IMR-90 (cell line): Measurements from ENCODE around the gene DGKE.

Experiments used
- BHLHE40 ChIP-seq: fragments of 150-350 bp; IDR thresholded peaks from 2 replicates; pipeline ENCODE4 v1.6.1; 2016; ENCODE audit warnings: mild to moderate bottlenecking, low read depth, low read length
- CEBPB ChIP-seq: IDR thresholded peaks from 2 replicates; pipeline ENCODE4 v1.6.1; 2012; ENCODE audit warnings: low read depth, low read length, improper control_type of control experiment
- MAFK ChIP-seq: IDR thresholded peaks from 2 replicates; pipeline ENCODE4 v1.6.1; 2012; ENCODE audit warnings: low read depth, low read length, improper control_type of control experiment
- MXI1 ChIP-seq: IDR thresholded peaks from 2 replicates; pipeline ENCODE4 v1.6.1; 2012; ENCODE audit warnings: low read depth, mild to moderate bottlenecking, low read length, moderate library complexity, borderline replicate concordance
- POLR2A ChIP-seq: IDR thresholded peaks from 2 replicates; pipeline ENCODE4 v1.6.1; 2012; ENCODE audit warnings: mild to moderate bottlenecking, low read depth, low read length
- RAD21 ChIP-seq: IDR thresholded peaks from 2 replicates; pipeline ENCODE4 v1.6.1; 2012; ENCODE audit warnings: low read length, improper control_type of control experiment
- RCOR1 ChIP-seq: IDR thresholded peaks from 2 replicates; pipeline ENCODE4 v1.6.1; 2012; ENCODE audit warnings: mild to moderate bottlenecking, low read length, improper control_type of control experiment; ENCODE audit not compliant: insufficient replicate concordance
- RFX5 ChIP-seq: IDR thresholded peaks from 2 replicates; pipeline ENCODE4 v1.8.0; 2012; ENCODE audit warnings: low read depth, mild to moderate bottlenecking, low read length, moderate library complexity
- SMC3 ChIP-seq: fragments of 150-350 bp; IDR thresholded peaks from 2 replicates; pipeline ENCODE4 v1.6.1; 2016; ENCODE audit warnings: low read depth, mild to moderate bottlenecking, antibody characterized with exemption, low read length, moderate library complexity
- TF ChIP-seq, protein P1 (sequence below): conservative IDR thresholded peaks from 2 replicates; pipeline ENCODE4 v1.5.1; 2012; ENCODE audit warnings: mild to moderate bottlenecking, low read depth, low read length, improper control_type of control experiment
- TF ChIP-seq, protein P2 (sequence below): fragments of 150-350 bp; IDR thresholded peaks from 2 replicates; pipeline ENCODE4 v1.6.1; 2017; ENCODE audit warnings: mild to moderate bottlenecking, antibody characterized with exemption, low read length, low read depth
- TF ChIP-seq, protein P3 (sequence below): fragments of 150-350 bp; IDR thresholded peaks from 2 replicates; pipeline ENCODE4 v1.6.1; 2016; ENCODE audit warnings: low read depth, mild to moderate bottlenecking, low read length, moderate library complexity, borderline replicate concordance

DNA sequence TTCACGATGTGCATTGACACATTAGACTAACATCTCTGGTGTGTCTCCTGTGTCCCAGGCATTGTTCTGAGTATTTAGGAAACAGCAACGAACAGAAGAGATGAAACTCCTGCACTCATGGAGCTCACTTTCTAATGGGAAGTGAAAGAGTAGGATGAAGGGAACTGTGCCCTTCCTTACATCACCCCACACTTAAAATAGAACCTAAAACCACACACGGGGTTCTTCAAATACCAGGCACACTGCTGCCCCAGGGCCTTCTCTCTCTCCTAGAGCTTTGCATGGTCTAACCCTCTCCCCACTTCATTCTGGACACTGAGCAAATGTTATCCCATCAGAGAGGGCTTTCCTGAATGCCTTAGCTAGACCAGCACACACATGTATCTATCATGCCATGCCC is 46.2 kb downstream of the DGKE start:
- TF ChIP-seq, protein P1, sequence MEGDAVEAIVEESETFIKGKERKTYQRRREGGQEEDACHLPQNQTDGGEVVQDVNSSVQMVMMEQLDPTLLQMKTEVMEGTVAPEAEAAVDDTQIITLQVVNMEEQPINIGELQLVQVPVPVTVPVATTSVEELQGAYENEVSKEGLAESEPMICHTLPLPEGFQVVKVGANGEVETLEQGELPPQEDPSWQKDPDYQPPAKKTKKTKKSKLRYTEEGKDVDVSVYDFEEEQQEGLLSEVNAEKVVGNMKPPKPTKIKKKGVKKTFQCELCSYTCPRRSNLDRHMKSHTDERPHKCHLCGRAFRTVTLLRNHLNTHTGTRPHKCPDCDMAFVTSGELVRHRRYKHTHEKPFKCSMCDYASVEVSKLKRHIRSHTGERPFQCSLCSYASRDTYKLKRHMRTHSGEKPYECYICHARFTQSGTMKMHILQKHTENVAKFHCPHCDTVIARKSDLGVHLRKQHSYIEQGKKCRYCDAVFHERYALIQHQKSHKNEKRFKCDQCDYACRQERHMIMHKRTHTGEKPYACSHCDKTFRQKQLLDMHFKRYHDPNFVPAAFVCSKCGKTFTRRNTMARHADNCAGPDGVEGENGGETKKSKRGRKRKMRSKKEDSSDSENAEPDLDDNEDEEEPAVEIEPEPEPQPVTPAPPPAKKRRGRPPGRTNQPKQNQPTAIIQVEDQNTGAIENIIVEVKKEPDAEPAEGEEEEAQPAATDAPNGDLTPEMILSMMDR = no peak
- TF ChIP-seq POLR2A (no peak), SMC3 (no peak), RCOR1 (no peak), RFX5 (no peak), RAD21 (no peak), MAFK (no peak), CEBPB (no peak), MXI1 (no peak), BHLHE40 (no peak)
- TF ChIP-seq, protein P2, sequence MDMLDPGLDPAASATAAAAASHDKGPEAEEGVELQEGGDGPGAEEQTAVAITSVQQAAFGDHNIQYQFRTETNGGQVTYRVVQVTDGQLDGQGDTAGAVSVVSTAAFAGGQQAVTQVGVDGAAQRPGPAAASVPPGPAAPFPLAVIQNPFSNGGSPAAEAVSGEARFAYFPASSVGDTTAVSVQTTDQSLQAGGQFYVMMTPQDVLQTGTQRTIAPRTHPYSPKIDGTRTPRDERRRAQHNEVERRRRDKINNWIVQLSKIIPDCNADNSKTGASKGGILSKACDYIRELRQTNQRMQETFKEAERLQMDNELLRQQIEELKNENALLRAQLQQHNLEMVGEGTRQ = no peak
- TF ChIP-seq, protein P3, sequence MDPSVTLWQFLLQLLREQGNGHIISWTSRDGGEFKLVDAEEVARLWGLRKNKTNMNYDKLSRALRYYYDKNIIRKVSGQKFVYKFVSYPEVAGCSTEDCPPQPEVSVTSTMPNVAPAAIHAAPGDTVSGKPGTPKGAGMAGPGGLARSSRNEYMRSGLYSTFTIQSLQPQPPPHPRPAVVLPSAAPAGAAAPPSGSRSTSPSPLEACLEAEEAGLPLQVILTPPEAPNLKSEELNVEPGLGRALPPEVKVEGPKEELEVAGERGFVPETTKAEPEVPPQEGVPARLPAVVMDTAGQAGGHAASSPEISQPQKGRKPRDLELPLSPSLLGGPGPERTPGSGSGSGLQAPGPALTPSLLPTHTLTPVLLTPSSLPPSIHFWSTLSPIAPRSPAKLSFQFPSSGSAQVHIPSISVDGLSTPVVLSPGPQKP = no peak
